CD8-positive, alpha-beta memory T cell (primary cell): ENCODE results near the gene NFIB. TPM values are rescaled to one million over a fixed set of nuclear protein-coding genes. Genes with fewer than 3 reads are reported as not detected.

Experiments
- CTCF ChIA-PET: fragments of 350-600 bp; sonication (Branson Sonifier 250); formaldehyde crosslinking; loops from one replicate; lab custom pipeline; 2021; ENCODE audit warnings: antibody characterized with exemption; lab: Charles Lee
- POLR2A ChIA-PET: fragments of 350-600 bp; sonication (Branson Sonifier 250); formaldehyde crosslinking; loops from one replicate; lab custom pipeline; 2021; ENCODE audit warnings: antibody characterized with exemption; lab: Charles Lee
- DNase-seq, 5 donors: peaks; one replicate each; pipeline versions ENCODE4 v3.0.0 to v3.0.0-alpha.2; 2020 to 2022; ENCODE audit warnings: mixed read lengths in 1 of 5
- H3K27ac ChIP-seq: one replicate; pipeline ENCODE4 v1.7.0; 2013; ENCODE audit warnings: low read depth, mild to moderate bottlenecking, low read length, moderate library complexity
- H3K27me3 ChIP-seq: 2 replicates; pipeline ENCODE4 v1.7.0; 2013; ENCODE audit warnings: low read length, mild to moderate bottlenecking; ENCODE audit not compliant: insufficient read depth, poor library complexity, severe bottlenecking
- H3K36me3 ChIP-seq: 2 replicates; pipeline ENCODE4 v1.7.0; 2013; ENCODE audit warnings: mild to moderate bottlenecking, low read length, moderate library complexity; ENCODE audit not compliant: insufficient read depth
- H3K4me1 ChIP-seq: 2 replicates; pipeline ENCODE4 v1.7.0; 2013; ENCODE audit warnings: mild to moderate bottlenecking, low read length, moderate library complexity; ENCODE audit not compliant: insufficient read depth
- H3K4me3 ChIP-seq: 2 replicates; pipeline ENCODE4 v1.7.0; 2013; ENCODE audit warnings: mild to moderate bottlenecking, low read length
- H3K9me3 ChIP-seq: 2 replicates; pipeline ENCODE4 v1.7.0; 2013; ENCODE audit warnings: mild to moderate bottlenecking, low read length
- H3K27ac Mint-ChIP-seq, 8 donors: one replicate each; pipeline ENCODE4 v1.8.0; 2020 to 2021; ENCODE audit warnings: mixed read lengths in 8 of 8, mild to moderate bottlenecking in 6 of 8, inconsistent platforms in 3 of 8, moderate library complexity in 3 of 8
- H3K27me3 Mint-ChIP-seq, 2 donors: one replicate each; pipeline ENCODE4 v1.8.0; 2020 to 2021; ENCODE audit warnings: mixed read lengths in 2 of 2, mild to moderate bottlenecking in 1 of 2, moderate library complexity in 1 of 2
- H3K36me3 Mint-ChIP-seq, 3 donors: one replicate each; pipeline ENCODE4 v1.8.0; 2020 to 2021; ENCODE audit warnings: mixed read lengths in 3 of 3, inconsistent platforms in 1 of 3, mild to moderate bottlenecking in 1 of 3
- H3K4me1 Mint-ChIP-seq, 3 donors: one replicate each; pipeline ENCODE4 v1.8.0; 2020 to 2021; ENCODE audit warnings: mixed read lengths in 3 of 3, inconsistent platforms in 1 of 3, mild to moderate bottlenecking in 1 of 3
- H3K4me3 Mint-ChIP-seq, 7 donors: one replicate each; pipeline ENCODE4 v1.8.0; 2020 to 2021; ENCODE audit warnings: mixed read lengths in 7 of 7, mild to moderate bottlenecking in 6 of 7, moderate library complexity in 4 of 7, inconsistent platforms in 2 of 7
- H3K9me3 Mint-ChIP-seq, 5 donors: one replicate each; pipeline ENCODE4 v1.8.0; 2020 to 2022; ENCODE audit warnings: mixed read lengths in 5 of 5, mild to moderate bottlenecking in 3 of 5, moderate library complexity in 2 of 5, inconsistent platforms in 1 of 5
- polyA plus RNA-seq: library from polyadenylated mRNA; unstranded; fragments of 300-500 nt; fragmentation: Illumina TruSeq; gene quantifications from one replicate; pipeline ENCODE4 v1.2.3, GENCODE V29; 2021
- total RNA-seq, 2 experiments: library from RNA; stranded (reverse); gene quantifications; one replicate each; pipeline ENCODE4 v1.2.3, GENCODE V29; 2021

Gene NFIB
- total and polyA plus RNA-seq, 3 experiments from 2014 or later: not detected

DNA sequence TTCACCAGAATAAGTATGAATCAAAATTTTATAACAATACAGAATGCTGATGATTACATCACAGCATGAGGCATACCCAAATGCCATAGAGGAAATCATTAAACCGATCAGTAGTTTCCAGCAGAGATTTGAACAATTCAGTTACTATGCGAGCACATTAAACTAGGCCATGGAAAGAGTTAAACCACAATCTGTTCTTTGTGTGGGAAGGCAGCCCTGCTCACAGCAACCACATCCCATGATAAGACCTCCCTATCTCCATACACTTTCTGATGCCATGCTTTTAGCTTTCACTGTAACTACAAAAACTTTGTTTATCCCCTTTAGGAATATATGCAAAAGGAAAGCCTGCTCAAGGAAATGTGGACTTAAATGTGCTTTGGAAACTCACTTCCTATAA, 4.5 kb downstream of the NFIB start:
- Mint-ChIP-seq H3K27me3 (peaks cover 44 to 74% of the 10 kb centered on the region in 2 donors), H3K36me3 (no peaks in the 10 kb centered on the region), H3K4me3 (no peak overlapping the region), H3K9me3 (peaks cover 0 to 9% (median 1%) of the 10 kb centered on the region in 5 donors), H3K4me1 (peaks cover 12 to 16% (median 13%) of the 10 kb centered on the region in 3 donors), H3K27ac (no peak overlapping the region)
- CTCF ChIA-PET: no interaction called here
- POLR2A ChIA-PET: no interaction called here
- Histone ChIP-seq H3K4me1 (peaks cover 4% of the 10 kb centered on the region), H3K27me3 (peaks cover 16% of the 10 kb centered on the region), H3K36me3 (no peaks in the 10 kb centered on the region), H3K4me3 (no peak overlapping the region), H3K9me3 (no peaks in the 10 kb centered on the region), H3K27ac (no peak overlapping the region)
- no peak for DNase-seq

DNA sequence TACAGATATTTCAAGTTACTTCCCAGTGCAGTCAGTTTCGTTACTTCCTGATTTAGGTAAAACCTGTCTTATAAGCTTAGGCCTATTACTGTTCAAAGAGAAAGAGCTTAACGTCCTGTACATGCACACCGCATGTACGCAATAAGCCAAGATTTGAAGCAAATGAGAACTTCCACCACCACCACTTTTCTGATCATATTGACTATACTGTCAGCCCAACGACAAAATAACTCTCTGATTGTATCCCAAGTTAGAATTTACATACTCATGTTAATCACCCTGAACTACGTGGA, 5.1 kb downstream of the NFIB start:
- Mint-ChIP-seq H3K4me3 (no peak overlapping the region), H3K27ac (no peak overlapping the region), H3K36me3 (no peaks in the 10 kb centered on the region), H3K4me1 (peaks cover 10 to 14% (median 10%) of the 10 kb centered on the region in 3 donors), H3K27me3 (peaks cover 43 to 77% of the 10 kb centered on the region in 2 donors), H3K9me3 (peaks cover 0 to 7% (median 0%) of the 10 kb centered on the region in 5 donors)
- DNase-seq: no peak
- Histone ChIP-seq H3K9me3 (no peaks in the 10 kb centered on the region), H3K27me3 (peaks cover 16% of the 10 kb centered on the region), H3K4me1 (peaks cover 4% of the 10 kb centered on the region), H3K4me3 (no peak overlapping the region), H3K36me3 (no peaks in the 10 kb centered on the region), H3K27ac (no peak overlapping the region)
- ChIA-PET CTCF (no interaction called here), POLR2A (no interaction called here)

DNA sequence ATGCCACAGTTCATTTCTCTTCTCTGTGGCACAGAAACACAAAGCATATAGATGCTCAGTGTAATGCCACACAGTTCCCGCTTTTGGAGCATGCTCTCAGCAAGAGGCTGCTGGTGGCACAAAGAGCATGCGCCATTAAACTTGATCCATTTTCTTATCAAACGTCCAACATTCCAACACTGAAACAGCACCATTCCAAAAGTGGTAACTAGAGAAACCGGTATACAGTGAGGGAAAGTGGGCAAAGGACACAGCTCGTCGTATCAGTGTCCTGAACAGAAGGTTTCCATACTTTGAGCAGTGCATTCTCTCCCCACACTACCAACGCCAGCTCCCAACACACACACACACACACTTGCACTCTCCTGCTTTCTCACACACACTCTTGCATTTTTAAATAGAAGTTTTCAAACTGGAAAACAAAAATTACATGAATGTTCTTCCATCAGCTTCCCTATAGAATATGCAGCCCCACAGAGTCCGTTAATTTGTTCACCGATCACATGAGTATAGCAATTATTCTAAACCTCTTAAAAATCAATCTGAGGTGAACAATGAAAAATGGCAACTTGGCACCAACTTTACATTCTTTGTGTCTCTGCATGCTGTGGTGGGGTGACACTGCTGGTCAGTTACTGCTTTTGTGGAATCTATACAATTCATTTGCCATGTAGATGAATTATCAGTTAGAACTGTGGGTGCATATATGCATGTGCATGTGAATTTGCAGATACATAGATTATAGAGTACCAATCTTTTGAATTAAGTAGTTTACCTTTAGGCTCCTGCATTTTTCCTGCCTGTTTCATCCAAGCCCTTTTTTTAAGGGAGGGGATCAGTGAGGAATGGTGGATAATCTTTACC, 5.7 kb downstream of the NFIB start:
- peaks cover 0 to 7% (median 0%) of the 10 kb centered on the region in 5 donors for H3K9me3 Mint-ChIP-seq
- no peak for DNase-seq

DNA sequence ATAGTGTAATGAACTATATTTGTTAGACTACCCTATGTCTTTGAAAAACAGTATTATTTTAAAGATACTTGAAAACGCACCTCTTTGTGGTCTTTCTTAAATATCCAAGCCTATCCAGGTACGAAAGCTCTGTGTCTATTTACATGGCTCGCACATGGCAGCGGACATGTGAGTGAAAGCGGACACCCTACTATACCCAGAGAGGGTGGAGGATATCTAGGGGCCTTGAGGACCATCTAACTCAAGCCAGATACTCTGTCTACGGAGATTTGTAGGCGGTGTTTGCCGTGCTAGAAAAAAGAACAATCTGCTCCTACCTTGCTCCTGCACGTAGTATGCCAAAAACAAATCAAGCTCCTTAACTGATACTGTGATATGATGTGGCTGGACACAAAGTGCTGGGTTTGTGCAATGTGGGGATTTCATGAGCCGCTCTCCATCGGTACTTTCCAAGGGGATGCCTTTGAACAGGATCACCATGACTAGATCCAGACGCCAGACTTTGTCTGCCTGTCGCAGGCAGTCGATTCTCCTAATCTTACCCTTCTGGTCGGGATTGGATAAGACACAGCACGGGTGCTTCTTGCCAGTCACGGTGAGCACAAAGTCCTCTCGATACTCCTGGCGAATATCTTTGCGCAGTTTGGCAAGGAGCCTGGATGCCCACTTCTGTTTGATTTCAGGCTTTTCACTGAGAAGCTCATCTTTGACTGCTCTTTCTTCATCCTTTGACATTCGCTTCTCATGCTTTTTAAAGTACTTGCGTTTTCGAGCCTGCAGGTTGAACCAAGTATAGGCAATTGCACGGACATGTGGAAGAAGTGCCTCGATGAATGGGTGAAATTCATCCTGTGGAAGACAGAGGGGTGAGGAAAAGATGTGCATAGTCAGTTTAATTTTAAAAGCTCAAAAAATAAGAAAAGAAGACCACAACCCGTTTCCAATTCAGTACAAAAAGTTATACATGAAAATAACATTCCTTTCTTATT, 7.0 kb downstream of the NFIB start:
- Mint-ChIP-seq H3K9me3 (peaks cover 0 to 2% (median 0%) of the 10 kb centered on the region in 5 donors), H3K27me3 (peaks cover 30 to 62% of the 10 kb centered on the region in 2 donors), H3K4me3 (no peak overlapping the region), H3K36me3 (no peaks in the 10 kb centered on the region), H3K27ac (peak overlapping the region in 1 of 8 donors; percentile 0), H3K4me1 (peaks cover 0 to 5% (median 0%) of the 10 kb centered on the region in 3 donors)
- ChIA-PET POLR2A (no interaction called here), CTCF (no interaction called here)
- Histone ChIP-seq H3K36me3 (no peaks in the 10 kb centered on the region), H3K4me3 (no peak overlapping the region), H3K27ac (no peak overlapping the region), H3K9me3 (no peaks in the 10 kb centered on the region), H3K4me1 (no peaks in the 10 kb centered on the region), H3K27me3 (peaks cover 2% of the 10 kb centered on the region)
- DNase-seq: no peak

More for the DNA sequence above, 5.7 kb downstream of the NFIB start:
- Histone ChIP-seq H3K9me3 (no peaks in the 10 kb centered on the region), H3K27me3 (peaks cover 12% of the 10 kb centered on the region), H3K4me3 (no peak overlapping the region), H3K27ac (no peak overlapping the region), H3K4me1 (peaks cover under 1% of the 10 kb centered on the region), H3K36me3 (no peaks in the 10 kb centered on the region)
- peak overlapping the region in 1 of 7 donors; percentile 15 for H3K4me3 Mint-ChIP-seq
- H3K27me3 Mint-ChIP-seq: peaks cover 38 to 72% of the 10 kb centered on the region in 2 donors
- H3K27ac Mint-ChIP-seq: no peak overlapping the region
- ChIA-PET CTCF (no interaction called here), POLR2A (no interaction called here)
- peaks cover 5 to 9% (median 5%) of the 10 kb centered on the region in 3 donors for H3K4me1 Mint-ChIP-seq
- no peaks in the 10 kb centered on the region for H3K36me3 Mint-ChIP-seq

DNA sequence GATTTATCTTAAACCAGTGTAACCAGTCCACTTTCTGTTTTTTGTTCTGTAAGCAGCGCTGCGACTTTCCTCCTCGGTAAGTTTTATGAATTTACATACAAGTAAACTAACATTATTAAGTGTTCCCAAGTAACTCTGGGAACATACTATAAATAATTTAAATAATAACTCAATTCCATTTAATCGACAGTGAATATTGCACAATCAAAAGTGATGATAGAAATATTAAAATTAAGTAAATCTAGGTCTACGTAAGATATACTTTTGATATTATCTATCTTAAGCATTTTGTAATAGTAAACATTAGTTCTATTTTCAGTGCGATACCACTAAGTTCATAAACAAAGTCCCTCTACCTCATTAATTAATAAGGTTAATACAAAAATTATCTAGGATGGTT, 7.8 kb downstream of the NFIB start:
- H3K27ac ChIP-seq: no peak overlapping the region
- peaks cover 28 to 60% of the 10 kb centered on the region in 2 donors for H3K27me3 Mint-ChIP-seq
- H3K9me3 Mint-ChIP-seq: peaks cover 0 to 2% (median 0%) of the 10 kb centered on the region in 5 donors
- H3K36me3 Mint-ChIP-seq: no peaks in the 10 kb centered on the region
- H3K4me1 ChIP-seq: no peaks in the 10 kb centered on the region
- H3K36me3 ChIP-seq: no peaks in the 10 kb centered on the region
- ChIA-PET CTCF (no interaction called here), POLR2A (no interaction called here)
- H3K4me1 Mint-ChIP-seq: peaks cover 0 to 5% (median 0%) of the 10 kb centered on the region in 3 donors
- no peaks in the 10 kb centered on the region for H3K9me3 ChIP-seq
- H3K27ac Mint-ChIP-seq: no peak overlapping the region
- no peak overlapping the region for H3K4me3 ChIP-seq
- H3K27me3 ChIP-seq: no peaks in the 10 kb centered on the region
- no peak overlapping the region for H3K4me3 Mint-ChIP-seq
- DNase-seq: no peak

DNA sequence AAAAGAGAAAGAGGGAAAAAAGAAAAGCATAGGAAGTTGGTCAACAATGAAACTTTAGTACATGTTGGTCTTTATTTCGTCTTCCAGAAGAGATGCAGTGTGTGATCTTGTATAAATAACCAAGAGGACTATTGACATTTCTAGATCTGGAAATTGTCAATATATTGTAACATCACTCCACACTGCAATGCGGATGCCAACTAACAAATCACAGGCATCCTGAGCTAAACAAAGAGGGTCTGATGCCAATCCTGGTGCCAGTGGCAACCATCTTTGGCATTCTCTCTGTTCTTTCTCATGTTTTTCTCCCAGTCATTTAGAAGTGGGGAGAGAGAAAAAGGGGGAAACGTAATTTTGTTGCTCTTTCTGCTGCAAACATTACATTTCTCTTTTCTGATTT, 9.7 kb downstream of the NFIB start:
- ChIA-PET CTCF (no interaction called here), POLR2A (no interaction called here)
- H3K36me3 Mint-ChIP-seq: no peaks in the 10 kb centered on the region
- no peak overlapping the region for H3K27ac Mint-ChIP-seq
- peaks cover 25 to 56% of the 10 kb centered on the region in 2 donors for H3K27me3 Mint-ChIP-seq
- no peaks in the 10 kb centered on the region for H3K4me1 ChIP-seq
- no peak for DNase-seq
- no peaks in the 10 kb centered on the region for H3K9me3 ChIP-seq
- H3K27me3 ChIP-seq: no peaks in the 10 kb centered on the region
- H3K4me3 Mint-ChIP-seq: no peak overlapping the region
- no peaks in the 10 kb centered on the region for H3K36me3 ChIP-seq
- peaks cover 0 to 2% (median 0%) of the 10 kb centered on the region in 5 donors for H3K9me3 Mint-ChIP-seq
- H3K4me3 ChIP-seq: no peak overlapping the region
- H3K27ac ChIP-seq: no peak overlapping the region
- H3K4me1 Mint-ChIP-seq: peaks cover 0 to 2% (median 0%) of the 10 kb centered on the region in 3 donors

DNA sequence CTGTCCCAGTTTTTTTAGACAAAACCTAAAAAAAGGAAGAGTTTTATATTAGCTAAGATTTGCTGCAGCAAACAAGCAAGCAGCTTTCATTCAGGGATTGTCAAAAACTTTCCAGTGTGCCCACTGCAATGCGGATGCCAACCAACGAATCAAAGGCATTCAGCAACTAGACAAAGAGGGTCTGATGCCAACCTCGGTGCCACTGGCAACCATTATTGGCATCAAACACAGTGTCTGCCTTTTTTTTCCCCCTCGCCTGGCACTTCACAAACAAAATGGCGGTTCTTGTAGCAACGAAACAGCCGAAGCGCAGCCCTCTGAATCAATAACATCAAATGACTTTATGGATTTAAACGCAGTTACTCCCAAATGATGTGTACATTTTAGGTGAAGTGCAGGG, 10.4 kb downstream of the NFIB start:
- Mint-ChIP-seq H3K27ac (no peak overlapping the region), H3K4me3 (no peak overlapping the region), H3K4me1 (no peaks in the 10 kb centered on the region), H3K36me3 (no peaks in the 10 kb centered on the region), H3K9me3 (peaks cover 0 to 2% (median 0%) of the 10 kb centered on the region in 5 donors), H3K27me3 (peaks cover 18 to 51% of the 10 kb centered on the region in 2 donors)
- Histone ChIP-seq H3K4me1 (no peaks in the 10 kb centered on the region), H3K27ac (no peak overlapping the region), H3K27me3 (no peaks in the 10 kb centered on the region), H3K36me3 (no peaks in the 10 kb centered on the region), H3K4me3 (no peak overlapping the region), H3K9me3 (no peaks in the 10 kb centered on the region)
- ChIA-PET POLR2A (no interaction called here), CTCF (no interaction called here)
- no peak for DNase-seq

DNA sequence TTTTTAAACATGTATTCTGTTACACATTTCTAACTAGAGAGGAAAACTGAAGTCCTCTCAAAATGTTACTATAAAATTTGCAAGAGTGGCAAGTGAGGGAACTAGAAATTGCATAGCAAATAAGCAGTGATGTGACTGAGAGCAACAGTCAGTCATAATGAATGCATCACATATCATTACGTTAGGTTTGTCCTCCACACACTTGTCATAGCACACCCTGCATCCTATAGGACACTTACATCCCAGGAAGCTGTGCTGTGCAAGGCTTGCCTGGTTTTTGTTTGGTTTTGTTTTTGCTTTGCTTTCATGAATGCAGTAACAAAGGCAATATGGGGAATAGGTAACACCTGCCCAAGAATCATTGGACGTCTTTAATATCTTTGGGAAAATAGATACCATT, 10.8 kb downstream of the NFIB start:
- CTCF ChIA-PET: no interaction called here
- no peaks in the 10 kb centered on the region for H3K36me3 ChIP-seq
- POLR2A ChIA-PET: no interaction called here
- no peak for DNase-seq
- no peak overlapping the region for H3K27ac ChIP-seq
- no peaks in the 10 kb centered on the region for H3K27me3 ChIP-seq
- no peaks in the 10 kb centered on the region for H3K9me3 ChIP-seq
- H3K9me3 Mint-ChIP-seq: peaks cover 0 to 2% (median 0%) of the 10 kb centered on the region in 5 donors
- H3K4me3 ChIP-seq: no peak overlapping the region
- H3K4me3 Mint-ChIP-seq: no peak overlapping the region
- no peaks in the 10 kb centered on the region for H3K36me3 Mint-ChIP-seq
- H3K4me1 Mint-ChIP-seq: no peaks in the 10 kb centered on the region
- no peak overlapping the region for H3K27ac Mint-ChIP-seq
- H3K4me1 ChIP-seq: no peaks in the 10 kb centered on the region
- H3K27me3 Mint-ChIP-seq: peaks cover 16 to 50% of the 10 kb centered on the region in 2 donors
